Stimulated activated CD8-positive, alpha-beta memory T cell treated with anti-CD3 and anti-CD28 coated beads, Interleukin-2, amount 100 ng/mL, for 1 hour (primary cell): ENCODE data around the gene HEXIM1.

Source experiments
- DNase-seq, 2 donors: peaks; one replicate each; pipeline ENCODE4 v3.0.0-alpha.2; 2020; ENCODE audit warnings: low read depth in 2 of 2

HEXIM1 gene

GRCh38 chr17:45170931-45171337 is 22.7 kb downstream of the HEXIM1 start:
- DNase-seq = no peak

DNA sequence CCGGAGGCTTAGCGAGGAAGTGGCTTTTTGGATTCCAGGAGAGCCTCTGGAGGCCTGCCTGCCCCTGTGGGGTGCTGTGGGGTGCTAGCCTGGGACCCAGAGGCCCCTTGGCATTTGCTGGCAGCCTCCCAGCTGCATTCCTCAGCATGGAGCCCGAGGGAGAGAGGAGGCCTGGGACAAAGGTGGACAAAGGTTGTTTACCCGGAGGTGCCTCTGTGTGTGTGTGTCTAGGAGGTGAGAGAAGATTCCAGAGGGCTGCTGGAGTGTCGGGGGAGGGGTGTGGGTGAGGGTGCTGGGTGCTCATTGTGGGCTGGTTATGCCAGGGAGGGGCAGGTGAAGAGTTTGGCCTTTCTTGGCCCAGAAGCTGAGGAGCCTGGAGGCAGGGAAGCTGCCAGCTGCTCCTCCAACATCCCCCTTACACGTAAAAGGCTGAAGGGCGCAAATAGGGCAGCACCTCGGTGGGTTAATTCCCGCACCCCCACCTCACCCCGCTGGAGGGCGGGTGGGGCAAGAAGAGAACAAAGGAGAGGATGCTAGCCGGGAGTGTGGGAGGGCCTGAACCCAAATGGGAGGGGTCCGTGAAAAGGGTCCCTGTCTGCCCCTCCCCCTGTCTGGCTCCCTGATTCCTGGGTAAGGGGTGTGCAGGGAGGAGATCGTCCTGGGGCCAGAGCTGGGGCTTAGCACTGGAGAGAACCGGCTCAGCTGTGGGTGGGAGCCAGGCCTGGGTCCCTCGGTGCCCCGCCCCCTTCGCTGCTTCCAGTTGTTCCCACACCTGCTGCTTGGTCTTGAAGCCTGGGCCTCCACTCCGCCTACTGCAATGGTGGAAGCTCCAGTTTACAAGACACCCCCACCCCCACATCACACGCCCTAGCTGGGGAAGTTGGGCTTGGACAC is 23.3 kb downstream of the HEXIM1 start:
- DNase-seq = no peak

GRCh38 chr17:45172232-45172540 is 23.9 kb downstream of the HEXIM1 start:
- no peak for DNase-seq

DNA sequence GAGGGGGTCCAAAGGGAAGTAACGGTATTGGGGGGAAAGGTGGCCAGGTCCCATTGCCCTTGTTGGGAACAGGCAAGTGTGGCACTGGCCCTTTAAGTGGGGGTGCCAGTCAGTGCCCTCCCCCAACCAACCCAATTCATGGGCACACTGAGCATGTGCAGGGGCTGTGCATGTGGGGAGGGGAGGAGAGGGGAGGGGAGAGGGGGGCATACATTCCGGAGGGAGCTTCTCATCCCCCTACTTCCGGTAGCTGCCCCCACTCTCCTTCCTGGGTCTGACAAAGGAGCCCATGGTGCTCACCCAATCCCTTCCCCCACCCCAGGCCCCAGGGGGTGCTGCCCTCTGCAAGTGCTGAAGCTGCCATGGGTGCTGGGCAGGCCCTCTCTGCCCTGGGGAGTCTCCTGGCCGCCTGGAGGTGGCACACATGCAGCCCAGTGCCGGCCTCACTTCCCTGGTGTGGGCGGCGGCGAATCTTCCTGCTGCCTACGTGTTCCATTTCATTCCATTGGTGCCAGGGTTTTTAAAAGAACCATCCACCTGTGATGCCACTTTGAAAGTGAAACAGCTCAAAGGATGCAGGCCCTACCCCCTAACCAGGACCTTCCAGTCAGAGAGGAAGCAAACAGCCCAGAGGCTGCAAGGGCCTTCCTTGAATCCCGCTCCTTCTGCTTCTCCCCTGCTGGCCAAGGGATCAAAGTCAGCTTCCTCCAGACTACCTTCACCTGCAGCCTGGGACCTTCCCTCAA is 24.4 kb downstream of the HEXIM1 start:
- peak in 1 of 2 donors; percentile 28 for DNase-seq

GRCh38 chr17:45175759-45176115 is 27.5 kb downstream of the HEXIM1 start:
- DNase-seq = no peak

DNA sequence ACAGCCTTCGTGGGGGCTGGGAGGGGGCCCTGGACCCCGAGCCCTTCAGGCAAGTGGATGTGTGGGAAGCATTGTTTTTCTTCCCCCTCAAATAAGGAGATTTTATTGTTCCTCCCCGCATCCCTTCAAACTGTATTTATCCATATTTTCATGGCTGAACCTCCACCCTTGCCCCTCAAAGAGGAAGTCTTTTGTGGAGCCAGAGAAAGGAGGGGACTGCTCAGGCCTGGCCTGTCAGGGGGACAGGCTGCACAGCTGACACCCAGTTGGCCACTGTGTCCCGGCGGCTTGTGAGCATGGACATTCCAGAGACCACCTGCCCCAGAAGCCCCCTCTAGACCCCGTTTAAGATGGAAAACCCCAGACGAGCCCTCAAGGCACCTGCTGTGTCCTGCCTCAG is 29.3 kb downstream of the HEXIM1 start:
- no peak for DNase-seq

DNA sequence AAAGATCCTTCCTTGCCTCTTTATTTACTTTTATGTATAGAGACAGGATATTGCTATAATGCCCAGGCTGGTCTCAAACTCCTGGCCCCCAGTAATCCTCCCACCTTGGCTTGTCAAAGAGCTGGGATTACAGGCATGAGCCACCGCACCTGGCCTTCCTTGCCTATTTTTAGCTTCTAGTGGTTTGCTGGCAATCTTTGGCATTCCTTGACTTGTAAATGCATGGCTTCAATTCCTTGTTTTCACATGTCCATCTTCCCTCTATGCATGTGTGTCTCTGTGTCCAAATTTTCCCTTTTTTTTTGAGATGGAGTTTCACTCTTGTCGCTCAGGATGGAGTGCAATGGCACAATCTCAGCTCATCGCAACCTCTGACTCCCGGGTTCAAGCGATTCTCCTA is 35.9 kb downstream of the HEXIM1 start:
- no peak for DNase-seq

DNA sequence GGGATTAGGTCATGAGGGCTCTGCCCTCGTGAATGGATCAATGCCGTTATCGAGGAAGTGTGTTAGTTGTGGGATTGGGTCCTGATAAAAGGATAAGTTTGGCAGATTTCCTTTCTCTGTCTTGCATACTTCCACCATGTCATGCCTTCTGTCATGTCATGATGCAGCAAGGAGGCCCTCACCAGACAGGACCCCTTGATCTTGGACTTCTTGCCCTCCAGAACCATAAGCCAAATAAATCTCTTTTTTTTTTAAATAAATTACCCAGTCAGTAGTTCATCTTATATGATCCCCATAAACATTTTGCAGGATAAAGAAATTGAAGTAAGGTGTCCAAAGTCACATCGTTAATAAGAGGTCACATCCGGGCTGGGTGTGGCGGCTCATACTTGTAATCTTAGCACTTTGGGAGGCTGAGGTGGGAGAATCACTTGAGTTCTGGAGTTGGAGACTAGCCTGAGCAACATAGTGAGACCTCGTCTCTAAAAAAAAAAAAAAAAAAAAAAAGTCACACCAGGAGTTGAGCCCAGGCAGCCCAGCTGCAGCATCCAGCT is 38.6 kb downstream of the HEXIM1 start:
- no peak for DNase-seq

DNA sequence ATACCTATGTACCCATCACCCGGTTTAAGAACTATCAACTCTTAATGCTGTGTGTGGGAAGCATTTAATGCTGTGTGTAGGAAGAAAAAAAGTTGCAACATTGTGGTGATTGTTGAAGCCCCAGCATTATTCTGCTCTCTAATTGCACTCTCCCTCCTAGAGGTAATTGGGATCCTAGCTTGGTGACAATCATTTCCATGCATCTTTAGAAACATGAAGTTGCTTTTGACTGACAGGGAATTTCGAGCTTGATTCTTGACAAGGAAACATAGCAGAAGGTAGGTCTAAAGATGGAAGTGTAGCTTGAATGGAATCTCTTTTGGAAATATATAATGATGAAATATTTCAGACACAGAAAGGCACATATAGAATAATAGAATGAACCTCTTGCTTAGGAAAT is 40.7 kb downstream of the HEXIM1 start:
- DNase-seq = no peak

GRCh38 chr17:45190503-45191255 is 42.4 kb downstream of the HEXIM1 start:
- no peak for DNase-seq

DNA sequence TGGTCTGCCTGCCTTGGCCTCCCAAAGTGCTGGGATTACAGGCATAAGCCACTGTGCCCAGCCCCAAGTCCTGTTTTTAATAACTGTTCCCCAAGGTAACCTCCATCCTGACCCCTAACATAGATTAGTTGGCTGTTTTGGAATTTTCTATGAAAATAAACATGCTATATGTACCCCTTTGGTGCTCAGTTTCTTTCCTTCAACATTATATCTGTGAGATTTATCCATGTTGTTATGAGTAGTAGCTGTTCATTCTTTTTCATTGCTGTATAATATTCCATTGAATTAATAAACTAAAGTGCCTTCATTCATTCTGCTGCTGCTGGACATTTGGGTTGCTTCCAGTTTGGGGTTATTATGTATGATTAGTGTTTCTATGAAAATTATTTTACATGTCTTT is 47.1 kb downstream of the HEXIM1 start:
- no peak for DNase-seq

DNA sequence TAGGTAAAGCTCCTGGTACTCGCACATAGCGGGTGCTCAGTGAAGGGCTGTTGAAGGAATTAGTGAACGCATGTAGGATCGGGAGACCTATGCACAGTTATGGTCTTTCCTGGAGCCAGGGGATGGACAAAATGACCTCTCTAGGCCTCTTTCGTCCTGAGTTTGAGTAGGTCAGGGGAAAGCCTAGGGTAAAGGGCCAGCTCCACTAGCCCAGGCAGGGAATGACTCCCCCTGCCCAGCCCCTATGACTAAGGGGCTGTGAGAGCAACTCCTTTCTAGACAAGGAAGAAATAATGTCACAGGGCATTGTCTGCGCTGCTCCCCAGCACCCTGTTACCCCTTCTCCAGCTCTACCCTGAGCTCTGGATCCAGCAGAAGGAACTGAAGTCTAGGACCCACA is 48.8 kb downstream of the HEXIM1 start:
- DNase-seq = no peak

DNA sequence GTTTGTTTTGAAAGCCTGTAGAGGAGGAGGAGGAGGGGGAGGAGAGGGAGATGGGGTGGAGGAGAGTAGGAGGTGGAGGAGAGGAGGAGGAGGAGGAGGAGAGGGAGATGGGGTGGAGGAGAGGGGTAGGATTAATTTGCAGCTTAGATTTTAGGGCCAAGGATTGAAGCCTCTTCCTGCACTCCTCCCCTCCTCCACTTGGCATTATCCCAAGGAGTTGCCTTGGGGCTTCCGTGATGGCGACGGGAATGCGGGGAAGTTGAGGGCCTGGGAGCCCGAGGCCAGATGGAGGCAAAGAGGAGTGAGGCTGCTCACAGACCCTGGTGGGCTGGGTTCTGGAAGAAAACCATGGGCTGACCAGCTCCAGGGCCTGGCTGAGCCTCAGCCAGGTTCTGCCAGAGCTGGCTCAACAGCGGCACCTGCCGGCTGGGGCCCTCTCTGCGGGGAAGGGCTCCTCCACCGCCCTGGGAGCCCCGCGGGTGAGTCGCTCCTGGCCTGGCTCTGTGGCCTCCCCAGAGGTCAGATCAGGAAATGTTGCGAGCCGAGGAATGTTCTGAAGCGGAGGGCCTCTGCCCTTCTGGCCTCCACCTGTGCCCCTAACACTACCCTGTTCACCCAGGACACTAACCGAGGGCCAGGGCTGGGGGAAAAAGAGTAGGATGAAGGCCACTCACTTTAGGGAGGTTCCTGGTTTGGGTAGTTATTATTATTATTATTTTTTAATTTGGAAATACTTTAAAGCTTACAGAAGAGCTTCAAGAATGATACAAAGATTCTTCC is 49.5 kb downstream of the HEXIM1 start:
- DNase-seq = peak; percentile 66 to 75

DNA sequence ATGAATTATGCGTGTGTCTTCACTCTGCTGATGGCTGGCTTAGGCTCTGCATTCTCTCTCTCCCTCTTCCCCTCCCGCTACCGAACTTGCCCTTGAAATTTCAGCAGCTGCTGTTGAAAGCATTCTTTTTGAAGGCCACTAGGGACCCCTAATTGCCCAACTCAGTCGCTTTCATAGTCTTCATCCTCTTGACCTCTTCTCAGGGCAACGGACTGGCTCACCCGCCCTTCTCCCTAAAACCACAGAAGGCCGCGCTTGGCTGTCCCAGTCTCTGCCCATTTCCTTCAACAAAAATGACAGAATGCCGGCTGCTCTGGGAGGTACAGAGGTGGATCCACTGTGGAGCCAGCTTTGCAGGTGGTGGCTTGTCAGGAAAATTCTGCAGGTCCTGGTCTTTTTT is 52.4 kb downstream of the HEXIM1 start:
- DNase-seq = no peak

DNA sequence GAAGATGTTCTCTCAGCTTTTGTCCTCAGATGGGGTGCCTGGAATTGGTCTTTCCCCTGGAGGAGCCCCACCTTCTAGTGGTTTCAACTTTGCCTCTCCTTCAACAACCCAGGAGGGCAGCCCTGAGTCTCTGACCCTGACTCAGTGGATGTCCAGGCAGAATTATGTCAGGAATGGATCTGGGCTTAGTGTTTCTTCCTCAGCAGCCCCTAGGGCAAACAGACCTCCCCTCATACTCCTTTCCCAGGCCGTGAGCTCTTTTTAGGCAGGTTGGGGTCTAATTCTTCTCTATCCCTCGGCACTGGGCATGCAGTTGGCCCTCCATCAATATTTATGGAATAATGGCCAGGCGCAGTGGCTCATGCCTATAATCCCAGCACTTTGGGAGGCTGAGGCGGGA is 53.2 kb downstream of the HEXIM1 start:
- DNase-seq = no peak
